Measurements from ENCODE around the gene PPP1R12A. TPM values are rescaled to one million over a fixed set of nuclear protein-coding genes. Genes with fewer than 3 reads are reported as not detected.

PPP1R12A gene
- total RNA-seq, 4 donors from 2014 or later = 100 to 121 (median 113) TPM

GRCh38 chr12:79844693-79845092 lies 90.2 kb downstream of the PPP1R12A start:
- Histone ChIP-seq H3K4me3 (no peak overlapping the region), H3K4me1 (peaks cover 0 to 33% (median 12%) of the 10 kb centered on the region in 4 donors), H3K27ac (no peak overlapping the region), H3K9me3 (no peaks in the 10 kb centered on the region), H3K36me3 (peaks cover 0 to 15% (median 0%) of the 10 kb centered on the region in 4 donors), H3K27me3 (no peaks in the 10 kb centered on the region)
- in situ Hi-C loops (cut with MboI; ENCODE audit: low pct_ligation_motif_present in 1 of 4, low pct_unique_long_range_greater_than_20kb in 1 of 4, low sequenced_read_pairs in 3 of 4) (no loop called here), intact Hi-C loops (cut with DNase I; ENCODE audit: low total_unique reads) (no loop called here)
- DNase-seq = no peak
- TF ChIP-seq CTCF (IDR thresholded peaks at IDR 0.05) (no peak), EP300 (IDR thresholded peaks at IDR 0.05; ENCODE audit: low read depth) (no peak), POLR2A (IDR thresholded peaks at IDR 0.05) (no peak), POLR2AphosphoS5 (IDR thresholded peaks at IDR 0.05) (no peak)

- no peak for DNase-seq
- Histone ChIP-seq H3K36me3 (peaks cover 0 to 21% (median 1%) of the 10 kb centered on the region in 4 donors), H3K27ac (no peak overlapping the region), H3K27me3 (no peaks in the 10 kb centered on the region), H3K9me3 (no peaks in the 10 kb centered on the region), H3K4me1 (peaks cover 0 to 27% (median 9%) of the 10 kb centered on the region in 4 donors), H3K4me3 (no peak overlapping the region)
- intact Hi-C loops (cut with DNase I; ENCODE audit: low total_unique reads) (no loop called here), in situ Hi-C loops (cut with MboI; ENCODE audit: low pct_ligation_motif_present in 1 of 4, low pct_unique_long_range_greater_than_20kb in 1 of 4, low sequenced_read_pairs in 3 of 4) (no loop called here)
- TF ChIP-seq POLR2AphosphoS5 (IDR thresholded peaks at IDR 0.05) = no peak
- TF ChIP-seq EP300 (IDR thresholded peaks at IDR 0.05; ENCODE audit: low read depth) = no peak
- no peak for TF ChIP-seq CTCF (IDR thresholded peaks at IDR 0.05)
- no peak for TF ChIP-seq POLR2A (IDR thresholded peaks at IDR 0.05)
- WGBS, 2 donors (ENCODE audit: low coverage in 1 of 2) = 93 to 98% methylated on average over 3 of the region's 3 CpGs
Observed at GRCh38 chr12:79843978-79844377, 90.9 kb downstream of the PPP1R12A start.

GRCh38 chr12:79842630-79843029 lies 92.3 kb downstream of the PPP1R12A start:
- in situ Hi-C loops (cut with MboI; ENCODE audit: low pct_ligation_motif_present in 1 of 4, low pct_unique_long_range_greater_than_20kb in 1 of 4, low sequenced_read_pairs in 3 of 4) = no loop called here
- WGBS, 2 donors (ENCODE audit: low coverage in 1 of 2) = 78 to 90% methylated on average over 2 of the region's 2 CpGs
- no peaks in the 10 kb centered on the region for H3K27me3 ChIP-seq
- peaks cover 0 to 13% (median 3%) of the 10 kb centered on the region in 4 donors for H3K4me1 ChIP-seq
- no peak for DNase-seq
- no peak overlapping the region for H3K27ac ChIP-seq
- H3K36me3 ChIP-seq = peaks cover 0 to 31% (median 5%) of the 10 kb centered on the region in 4 donors
- intact Hi-C loops (cut with DNase I; ENCODE audit: low total_unique reads) = no loop called here
- no peak overlapping the region for H3K4me3 ChIP-seq
- TF ChIP-seq EP300 (IDR thresholded peaks at IDR 0.05; ENCODE audit: low read depth) (no peak), POLR2A (IDR thresholded peaks at IDR 0.05) (no peak), POLR2AphosphoS5 (IDR thresholded peaks at IDR 0.05) (no peak), CTCF (IDR thresholded peaks at IDR 0.05) (no peak)
- H3K9me3 ChIP-seq = peaks cover 3 to 4% of the 10 kb centered on the region in 2 donors

GRCh38 chr12:79841878-79842265 lies 93.0 kb downstream of the PPP1R12A start:
- intact Hi-C loops (cut with DNase I; ENCODE audit: low total_unique reads) (no loop called here), in situ Hi-C loops (cut with MboI; ENCODE audit: low pct_ligation_motif_present in 1 of 4, low pct_unique_long_range_greater_than_20kb in 1 of 4, low sequenced_read_pairs in 3 of 4) (no loop called here)
- 69 to 82% methylated on average over 4 of the region's 4 CpGs for WGBS, 2 donors (ENCODE audit: low coverage in 1 of 2)
- DNase-seq = no peak
- H3K4me1 ChIP-seq = peaks cover 0 to 10% (median 0%) of the 10 kb centered on the region in 4 donors
- peaks cover 0 to 31% (median 5%) of the 10 kb centered on the region in 4 donors for H3K36me3 ChIP-seq
- TF ChIP-seq CTCF (IDR thresholded peaks at IDR 0.05) = no peak
- TF ChIP-seq POLR2A (IDR thresholded peaks at IDR 0.05) = no peak
- no peak for TF ChIP-seq EP300 (IDR thresholded peaks at IDR 0.05; ENCODE audit: low read depth)
- TF ChIP-seq POLR2AphosphoS5 (IDR thresholded peaks at IDR 0.05) = no peak
- no peak overlapping the region for H3K4me3 ChIP-seq
- peaks cover 3 to 4% of the 10 kb centered on the region in 2 donors for H3K9me3 ChIP-seq
- H3K27ac ChIP-seq = no peak overlapping the region
- H3K27me3 ChIP-seq = no peaks in the 10 kb centered on the region

Data from transverse colon (tissue), 4 donors.